ACC112 (cell line): ENCODE data around the gene CGNL1.

Experiments
- H2AFZ ChIP-seq: fragments of 200-600 bp; sonication (generic); one replicate; pipeline ENCODE4 v1.6.0; 2017; ENCODE audit warnings: antibody characterized with exemption, low read length; ENCODE audit not compliant: unreplicated experiment
- H3K27ac ChIP-seq: fragments of 200-600 bp; sonication (generic); 2 replicates; pipeline ENCODE4 v1.5.1; 2014; ENCODE audit warnings: low read depth, mild to moderate bottlenecking, antibody characterized with exemption, low read length, moderate library complexity
- H3K27me3 ChIP-seq: fragments of 200-600 bp; sonication (generic); 2 replicates; pipeline ENCODE4 v1.6.1; 2014; ENCODE audit warnings: mild to moderate bottlenecking, antibody characterized with exemption, low read length, moderate library complexity, mixed read lengths; ENCODE audit not compliant: insufficient read depth
- H3K36me3 ChIP-seq: fragments of 200-600 bp; sonication (generic); 2 replicates; pipeline ENCODE4 v1.6.1; 2016; ENCODE audit warnings: mild to moderate bottlenecking, antibody characterized with exemption, low read length, moderate library complexity, mixed read lengths; ENCODE audit not compliant: insufficient read depth
- H3K4me1 ChIP-seq: fragments of 200-600 bp; sonication (generic); one replicate; pipeline ENCODE4 v1.6.1; 2016; ENCODE audit warnings: low read length, mixed read lengths; ENCODE audit not compliant: insufficient read depth, unreplicated experiment, control insufficient read depth
- H3K4me3 ChIP-seq: fragments of 200-600 bp; sonication (generic); 2 replicates; pipeline ENCODE4 v1.5.1; 2014; ENCODE audit warnings: mild to moderate bottlenecking, low read depth, low read length
- H3K79me2 ChIP-seq: fragments of 200-600 bp; sonication (generic); one replicate; pipeline ENCODE4 v1.6.0; 2016; ENCODE audit warnings: low read length; ENCODE audit not compliant: control insufficient read depth, unreplicated experiment, insufficient read depth

Gene CGNL1

GRCh38 chr15:57557267-57557666, 181.0 kb downstream of the CGNL1 start:
- no peak overlapping the region for H3K27ac ChIP-seq
- no peaks in the 10 kb centered on the region for H3K79me2 ChIP-seq
- no peak overlapping the region for H3K4me3 ChIP-seq
- peaks cover 2% of the 10 kb centered on the region for H3K4me1 ChIP-seq
- no peaks in the 10 kb centered on the region for H3K27me3 ChIP-seq
- H3K36me3 ChIP-seq: no peaks in the 10 kb centered on the region
- no peak overlapping the region for H2AFZ ChIP-seq

GRCh38 chr15:57557810-57558209, 181.5 kb downstream of the CGNL1 start:
- H2AFZ ChIP-seq: no peak overlapping the region
- no peak overlapping the region for H3K4me3 ChIP-seq
- H3K27me3 ChIP-seq: no peaks in the 10 kb centered on the region
- H3K36me3 ChIP-seq: no peaks in the 10 kb centered on the region
- H3K4me1 ChIP-seq: no peaks in the 10 kb centered on the region
- H3K79me2 ChIP-seq: no peaks in the 10 kb centered on the region
- no peak overlapping the region for H3K27ac ChIP-seq

- no peaks in the 10 kb centered on the region for H3K36me3 ChIP-seq
- no peaks in the 10 kb centered on the region for H3K27me3 ChIP-seq
- no peaks in the 10 kb centered on the region for H3K79me2 ChIP-seq
- no peak overlapping the region for H3K4me3 ChIP-seq
- no peak overlapping the region for H2AFZ ChIP-seq
- no peak overlapping the region for H3K27ac ChIP-seq
- no peaks in the 10 kb centered on the region for H3K4me1 ChIP-seq
These were observed 183.6 kb downstream of the CGNL1 start for GRCh38 chr15:57559875-57560274.

GRCh38 chr15:57561041-57561711, 184.9 kb downstream of the CGNL1 start:
- no peaks in the 10 kb centered on the region for H3K4me1 ChIP-seq
- H3K4me3 ChIP-seq: peak overlapping the region; percentile 17
- peak overlapping the region; percentile 62 for H3K27ac ChIP-seq
- H3K36me3 ChIP-seq: no peaks in the 10 kb centered on the region
- no peaks in the 10 kb centered on the region for H3K79me2 ChIP-seq
- no peaks in the 10 kb centered on the region for H3K27me3 ChIP-seq
- H2AFZ ChIP-seq: peak overlapping the region; percentile 50

- Histone ChIP-seq H3K79me2 (no peaks in the 10 kb centered on the region), H3K4me1 (peaks cover 4% of the 10 kb centered on the region), H3K27me3 (no peaks in the 10 kb centered on the region), H3K36me3 (no peaks in the 10 kb centered on the region), H3K4me3 (no peak overlapping the region), H2AFZ (no peak overlapping the region), H3K27ac (no peak overlapping the region; the same call in 1 of the 2 replicates)
These were observed 186.0 kb downstream of the CGNL1 start for GRCh38 chr15:57562196-57562769.

DNA sequence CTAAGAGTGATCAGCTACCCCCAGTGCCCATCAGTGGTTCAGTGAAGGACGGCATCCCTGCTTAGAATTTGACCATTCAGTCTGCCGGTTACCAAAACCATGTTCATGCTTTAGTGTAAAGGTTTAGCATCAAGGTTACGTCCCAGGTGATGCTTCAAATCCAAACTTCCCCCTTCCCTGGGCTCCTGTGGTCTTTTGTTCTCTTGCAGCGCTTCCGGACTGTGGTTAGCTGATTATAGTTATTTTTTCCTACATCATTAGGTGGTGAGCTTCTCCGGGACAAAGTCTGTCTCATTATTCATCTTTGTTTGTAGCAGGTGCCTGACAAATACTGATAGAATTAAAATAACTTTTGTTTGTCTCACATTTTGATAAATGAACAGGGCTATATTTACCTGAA, 187.1 kb downstream of the CGNL1 start:
- H2AFZ ChIP-seq: no peak overlapping the region
- H3K4me1 ChIP-seq: peaks cover 4% of the 10 kb centered on the region

GRCh38 chr15:57565311-57565710, 189.0 kb downstream of the CGNL1 start:
- Histone ChIP-seq H3K27me3 (no peaks in the 10 kb centered on the region), H3K4me1 (peaks cover 6% of the 10 kb centered on the region), H3K4me3 (no peak overlapping the region), H3K79me2 (no peaks in the 10 kb centered on the region), H2AFZ (no peak overlapping the region), H3K27ac (no peak overlapping the region), H3K36me3 (no peaks in the 10 kb centered on the region)

More for the DNA sequence above, 187.1 kb downstream of the CGNL1 start:
- Histone ChIP-seq H3K27ac (no peak overlapping the region), H3K36me3 (no peaks in the 10 kb centered on the region), H3K4me3 (no peak overlapping the region), H3K27me3 (no peaks in the 10 kb centered on the region), H3K79me2 (no peaks in the 10 kb centered on the region)

- Histone ChIP-seq H3K36me3 (no peaks in the 10 kb centered on the region), H3K79me2 (no peaks in the 10 kb centered on the region), H3K4me3 (no peak overlapping the region), H3K27ac (no peak overlapping the region), H3K4me1 (peaks cover 21% of the 10 kb centered on the region), H2AFZ (no peak overlapping the region), H3K27me3 (no peaks in the 10 kb centered on the region)
These were observed 190.5 kb downstream of the CGNL1 start for GRCh38 chr15:57566834-57567233.

DNA sequence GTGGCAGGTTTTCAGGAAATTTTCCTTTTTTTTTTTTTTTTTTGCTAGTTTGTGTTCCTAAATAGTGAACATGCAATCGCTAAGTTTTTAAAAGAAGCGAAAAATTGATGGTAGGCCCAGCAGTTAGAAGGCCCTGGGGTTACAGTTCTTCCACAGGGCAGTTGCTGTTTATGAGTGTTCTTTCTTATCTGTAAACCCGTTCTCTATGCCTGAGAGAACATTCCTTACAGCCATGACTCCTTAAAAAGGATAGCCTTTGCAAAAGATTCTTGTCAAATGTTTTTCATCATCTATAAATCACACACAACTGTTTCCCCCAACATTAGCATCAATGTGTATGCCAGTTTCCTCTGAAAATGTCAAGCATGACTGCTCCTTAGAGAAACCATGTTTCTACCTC, 191.6 kb downstream of the CGNL1 start:
- H3K27ac ChIP-seq: no peak overlapping the region
- H3K36me3 ChIP-seq: no peaks in the 10 kb centered on the region
- H2AFZ ChIP-seq: no peak overlapping the region
- no peaks in the 10 kb centered on the region for H3K79me2 ChIP-seq
- no peaks in the 10 kb centered on the region for H3K27me3 ChIP-seq
- H3K4me1 ChIP-seq: peaks cover 23% of the 10 kb centered on the region
- H3K4me3 ChIP-seq: no peak overlapping the region

DNA sequence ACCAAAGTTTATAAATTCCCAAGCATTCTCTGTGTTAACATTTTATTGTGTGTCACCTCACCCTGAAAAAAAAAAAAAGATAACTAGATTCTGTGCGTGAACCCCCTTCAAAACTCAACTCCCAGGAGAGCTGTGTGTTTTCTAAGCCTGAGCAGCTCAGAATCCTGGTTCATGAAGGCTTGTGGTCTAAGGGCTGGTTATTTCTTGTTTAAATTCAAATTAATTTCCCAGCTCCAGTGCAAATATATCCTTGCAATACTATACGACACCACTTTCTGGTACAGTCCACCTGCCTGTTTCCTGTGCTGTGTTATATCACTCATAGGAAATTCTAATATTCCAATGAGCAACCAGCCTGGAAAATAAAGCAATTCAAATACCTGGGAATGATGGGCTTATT, 192.0 kb downstream of the CGNL1 start:
- Histone ChIP-seq H2AFZ (no peak overlapping the region), H3K4me3 (no peak overlapping the region)

DNA sequence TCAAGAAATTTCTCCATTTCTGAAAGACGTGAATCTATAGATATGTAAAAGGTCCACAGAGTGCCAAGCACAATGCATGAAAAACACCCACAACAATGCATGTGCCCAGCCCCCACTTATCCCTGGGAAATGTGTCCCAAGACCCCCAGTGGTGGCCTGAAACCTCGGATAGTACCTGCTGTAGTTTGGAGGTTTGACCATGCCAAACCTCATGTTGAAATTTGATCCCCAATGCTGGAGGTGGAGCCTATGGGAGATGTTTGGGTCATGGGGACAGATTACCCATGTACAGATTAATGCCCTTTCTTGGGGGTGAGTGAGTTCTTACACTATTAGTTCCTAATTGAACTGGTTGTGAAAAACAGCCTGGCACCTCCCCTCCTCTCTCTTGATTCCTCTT, 194.0 kb downstream of the CGNL1 start:
- no peak overlapping the region for H3K4me3 ChIP-seq
- no peaks in the 10 kb centered on the region for H3K79me2 ChIP-seq
- H3K36me3 ChIP-seq: no peaks in the 10 kb centered on the region
- H2AFZ ChIP-seq: no peak overlapping the region
- H3K27ac ChIP-seq: no peak overlapping the region
- H3K4me1 ChIP-seq: peaks cover 23% of the 10 kb centered on the region
- H3K27me3 ChIP-seq: no peaks in the 10 kb centered on the region

More for the DNA sequence above, 192.0 kb downstream of the CGNL1 start:
- Histone ChIP-seq H3K27me3 (no peaks in the 10 kb centered on the region), H3K79me2 (no peaks in the 10 kb centered on the region), H3K27ac (no peak overlapping the region), H3K4me1 (peaks cover 23% of the 10 kb centered on the region), H3K36me3 (no peaks in the 10 kb centered on the region)
